T-helper 2 cell treated with Interferon-gamma antibody and Interleukin-4, amounts not matched to agents 5 μg/mL and 100 μg/mL, for 36 hours (primary cell): ENCODE results near the gene SYT9.

ENCODE experiments used
- DNase-seq: peaks from one replicate; pipeline ENCODE4 v3.0.0; 2021; ENCODE audit warnings: low spot score
- H3K27ac Mint-ChIP-seq: one replicate; pipeline ENCODE4 v1.8.0; 2021; ENCODE audit warnings: mild to moderate bottlenecking, mixed read lengths
- H3K27me3 Mint-ChIP-seq: one replicate; pipeline ENCODE4 v1.8.0; 2021; ENCODE audit warnings: low read depth, mixed read lengths
- H3K36me3 Mint-ChIP-seq: one replicate; pipeline ENCODE4 v1.8.0; 2021; ENCODE audit warnings: low read depth, mixed read lengths
- H3K4me1 Mint-ChIP-seq: one replicate; pipeline ENCODE4 v1.8.0; 2021; ENCODE audit warnings: low read depth, mixed read lengths
- H3K4me3 Mint-ChIP-seq: one replicate; pipeline ENCODE4 v1.8.0; 2022; ENCODE audit warnings: mild to moderate bottlenecking, moderate library complexity, mixed read lengths
- H3K9me3 Mint-ChIP-seq: one replicate; pipeline ENCODE4 v1.8.0; 2021; ENCODE audit warnings: mixed read lengths

SYT9 gene

GRCh38 chr11:7251836-7252682, at the start of gene SYT9:
TSS of gene SYT9 (plus strand) at chr11:7251904. CDS start at chr11:7252187, 283 bp downstream.
- no peaks in the 10 kb centered on the region for H3K36me3 Mint-ChIP-seq
- no peaks in the 10 kb centered on the region for H3K4me1 Mint-ChIP-seq
- H3K27ac Mint-ChIP-seq: no peak within 1 kb of the TSS
- peak; percentile 33 for DNase-seq
- peaks cover 45% of the 10 kb centered on the region for H3K27me3 Mint-ChIP-seq
- H3K9me3 Mint-ChIP-seq: no peaks in the 10 kb centered on the region
- peak within 1 kb of the TSS; percentile 38 for H3K4me3 Mint-ChIP-seq

GRCh38 chr11:7202412-7202811, 49.3 kb upstream of the SYT9 start:
- no peak overlapping the region for H3K4me3 Mint-ChIP-seq
- H3K27me3 Mint-ChIP-seq: peaks cover 3% of the 10 kb centered on the region
- no peak overlapping the region for H3K27ac Mint-ChIP-seq
- H3K9me3 Mint-ChIP-seq: no peaks in the 10 kb centered on the region
- no peak for DNase-seq
- no peaks in the 10 kb centered on the region for H3K36me3 Mint-ChIP-seq
- no peaks in the 10 kb centered on the region for H3K4me1 Mint-ChIP-seq

GRCh38 chr11:7204778-7205177, 46.9 kb upstream of the SYT9 start:
- Mint-ChIP-seq H3K27ac (no peak overlapping the region), H3K9me3 (no peaks in the 10 kb centered on the region), H3K36me3 (no peaks in the 10 kb centered on the region), H3K4me1 (no peaks in the 10 kb centered on the region), H3K27me3 (no peaks in the 10 kb centered on the region), H3K4me3 (no peak overlapping the region)
- no peak for DNase-seq

GRCh38 chr11:7208391-7208790, 43.3 kb upstream of the SYT9 start:
- Mint-ChIP-seq H3K27me3 (no peaks in the 10 kb centered on the region), H3K27ac (no peak overlapping the region), H3K4me3 (no peak overlapping the region), H3K36me3 (no peaks in the 10 kb centered on the region), H3K9me3 (no peaks in the 10 kb centered on the region), H3K4me1 (no peaks in the 10 kb centered on the region)
- no peak for DNase-seq

- no peak for DNase-seq
- Mint-ChIP-seq H3K27me3 (peaks cover 2% of the 10 kb centered on the region), H3K36me3 (no peaks in the 10 kb centered on the region), H3K4me1 (no peaks in the 10 kb centered on the region), H3K4me3 (no peak overlapping the region), H3K9me3 (no peaks in the 10 kb centered on the region), H3K27ac (no peak overlapping the region)
These were observed 32.2 kb upstream of the SYT9 start for GRCh38 chr11:7219491-7219890.

GRCh38 chr11:7220636-7221035, 31.1 kb upstream of the SYT9 start:
- Mint-ChIP-seq H3K9me3 (no peaks in the 10 kb centered on the region), H3K4me3 (no peak overlapping the region), H3K27ac (no peak overlapping the region), H3K36me3 (no peaks in the 10 kb centered on the region), H3K27me3 (no peaks in the 10 kb centered on the region), H3K4me1 (no peaks in the 10 kb centered on the region)
- DNase-seq: no peak

GRCh38 chr11:7222619-7223018, 29.1 kb upstream of the SYT9 start:
- DNase-seq: no peak
- H3K9me3 Mint-ChIP-seq: no peaks in the 10 kb centered on the region
- H3K27me3 Mint-ChIP-seq: no peaks in the 10 kb centered on the region
- no peak overlapping the region for H3K4me3 Mint-ChIP-seq
- no peak overlapping the region for H3K27ac Mint-ChIP-seq
- no peaks in the 10 kb centered on the region for H3K36me3 Mint-ChIP-seq
- H3K4me1 Mint-ChIP-seq: no peaks in the 10 kb centered on the region

DNA sequence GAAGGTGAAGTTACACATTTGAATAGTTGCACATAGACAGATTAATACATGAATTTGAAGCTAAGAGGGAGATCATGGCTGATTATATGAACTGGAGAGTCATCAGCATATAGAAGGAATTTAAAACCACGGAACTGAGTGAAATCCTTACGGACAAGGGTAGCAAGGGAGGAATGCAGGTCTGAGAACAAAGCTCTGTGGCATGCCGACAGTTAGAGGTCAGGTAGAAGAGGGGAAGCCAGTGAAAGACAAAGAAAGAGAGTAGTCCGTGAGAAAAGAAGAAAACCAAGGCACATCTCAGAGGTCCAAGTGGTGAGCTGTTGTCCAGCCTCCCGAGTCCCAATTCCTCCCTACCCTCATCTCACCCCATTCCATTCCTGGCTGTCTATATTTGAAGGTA, 11.8 kb upstream of the SYT9 start:
- Mint-ChIP-seq H3K27me3 (peaks cover 10% of the 10 kb centered on the region), H3K9me3 (no peaks in the 10 kb centered on the region), H3K4me3 (no peak overlapping the region), H3K27ac (no peak overlapping the region), H3K4me1 (no peaks in the 10 kb centered on the region), H3K36me3 (no peaks in the 10 kb centered on the region)
- no peak for DNase-seq

DNA sequence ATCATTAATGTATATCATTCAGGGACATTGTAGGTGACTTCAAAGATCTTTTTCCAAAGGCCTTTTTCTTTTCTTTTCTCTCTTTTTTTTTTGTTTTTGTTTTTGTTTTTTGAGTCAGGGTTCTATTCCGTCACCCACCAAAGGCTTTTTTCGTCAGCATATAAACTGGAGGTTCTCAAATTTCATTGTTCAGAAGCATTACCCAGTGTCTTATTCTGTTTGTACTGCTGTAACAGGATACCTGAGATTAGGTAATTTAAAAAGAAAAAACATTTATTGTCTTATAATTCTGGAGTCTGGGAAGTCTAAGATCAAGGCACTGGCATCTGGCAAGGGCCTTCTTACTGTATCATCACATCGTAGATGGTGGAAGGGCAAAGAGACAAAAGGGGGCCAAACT, 6.4 kb upstream of the SYT9 start:
- Mint-ChIP-seq H3K4me3 (no peak overlapping the region), H3K9me3 (no peaks in the 10 kb centered on the region), H3K4me1 (no peaks in the 10 kb centered on the region), H3K36me3 (no peaks in the 10 kb centered on the region), H3K27ac (no peak overlapping the region), H3K27me3 (peaks cover 13% of the 10 kb centered on the region)
- no peak for DNase-seq

DNA sequence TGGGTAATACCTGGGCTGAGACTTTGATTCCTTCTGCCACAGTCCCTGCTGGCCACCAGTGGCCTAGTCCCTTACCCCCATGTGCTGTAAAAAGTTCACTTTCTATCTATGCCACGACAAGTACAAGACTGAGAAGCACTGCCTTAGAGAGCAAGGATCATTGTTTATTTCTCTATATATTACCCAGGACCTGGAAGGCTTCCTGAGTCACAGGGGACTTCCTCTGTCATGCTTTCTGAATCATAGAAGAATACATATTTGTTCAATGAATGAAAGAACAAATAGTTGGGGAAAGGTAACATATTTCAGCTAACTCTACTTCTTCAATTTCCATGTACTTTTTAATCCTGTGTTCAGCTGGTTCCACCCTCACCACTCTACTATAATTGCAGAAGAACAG, 5.5 kb upstream of the SYT9 start:
- Mint-ChIP-seq H3K27me3 (peaks cover 21% of the 10 kb centered on the region), H3K36me3 (no peaks in the 10 kb centered on the region), H3K27ac (no peak overlapping the region), H3K4me3 (no peak overlapping the region), H3K4me1 (no peaks in the 10 kb centered on the region), H3K9me3 (no peaks in the 10 kb centered on the region)
- no peak for DNase-seq

- Mint-ChIP-seq H3K27ac (no peak overlapping the region), H3K27me3 (peaks cover 41% of the 10 kb centered on the region), H3K36me3 (no peaks in the 10 kb centered on the region), H3K4me1 (no peaks in the 10 kb centered on the region), H3K4me3 (no peak overlapping the region), H3K9me3 (no peaks in the 10 kb centered on the region)
- DNase-seq: no peak
These were observed 1.5 kb upstream of the SYT9 start for GRCh38 chr11:7250166-7250565.

- Mint-ChIP-seq H3K4me3 (peak overlapping the region; percentile 20), H3K9me3 (no peaks in the 10 kb centered on the region), H3K27me3 (peaks cover 45% of the 10 kb centered on the region), H3K4me1 (no peaks in the 10 kb centered on the region), H3K27ac (no peak overlapping the region), H3K36me3 (no peaks in the 10 kb centered on the region)
- DNase-seq: no peak
These were observed 243 bp upstream of the SYT9 start for GRCh38 chr11:7251487-7251835.

GRCh38 chr11:7252683-7253213, 1.0 kb downstream of the SYT9 start:
- no peaks in the 10 kb centered on the region for H3K36me3 Mint-ChIP-seq
- H3K27me3 Mint-ChIP-seq: peaks cover 45% of the 10 kb centered on the region
- no peaks in the 10 kb centered on the region for H3K4me1 Mint-ChIP-seq
- no peak overlapping the region for H3K27ac Mint-ChIP-seq
- peak overlapping the region; percentile 38 for H3K4me3 Mint-ChIP-seq
- H3K9me3 Mint-ChIP-seq: no peaks in the 10 kb centered on the region
- no peak for DNase-seq

DNA sequence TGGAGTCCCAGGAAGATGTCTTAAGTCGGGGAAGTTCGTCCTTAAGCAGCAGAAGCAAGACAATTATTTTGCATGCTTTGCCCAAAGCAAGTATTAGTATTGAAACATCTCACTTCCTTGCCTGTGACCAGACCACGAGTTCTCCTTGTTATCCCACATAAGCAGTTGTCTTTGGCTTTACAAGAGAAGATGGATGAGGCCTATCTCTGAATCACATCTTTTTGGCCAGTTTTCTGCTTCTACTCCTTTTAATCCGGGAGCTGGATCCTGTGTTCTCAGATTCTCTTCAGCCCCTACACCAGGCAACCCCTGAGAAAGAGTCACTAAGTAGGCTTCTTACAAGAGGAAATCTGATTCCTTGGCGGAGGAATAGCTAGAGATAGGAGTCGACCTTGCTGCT, 2.1 kb downstream of the SYT9 start:
- DNase-seq: no peak
- Mint-ChIP-seq H3K36me3 (no peaks in the 10 kb centered on the region), H3K27me3 (peaks cover 45% of the 10 kb centered on the region), H3K27ac (no peak overlapping the region), H3K4me1 (no peaks in the 10 kb centered on the region), H3K9me3 (no peaks in the 10 kb centered on the region), H3K4me3 (no peak overlapping the region)
